HG02884 (cell line): ENCODE data around the gene PUS7.
"Not testable (repeated sequence)": the region's sequence is repeated elsewhere in the genome, so short reads cannot be mapped to it uniquely, and the experiment has no call there.

ENCODE experiments used
- ATAC-seq: cut with Tn5 transposase; IDR thresholded peaks from one replicate; pipeline ENCODE4 v1.9.1; 2021; ENCODE audit warnings: mild to moderate bottlenecking, moderate library complexity; ENCODE audit not compliant: unreplicated experiment

PUS7 gene, protein sequence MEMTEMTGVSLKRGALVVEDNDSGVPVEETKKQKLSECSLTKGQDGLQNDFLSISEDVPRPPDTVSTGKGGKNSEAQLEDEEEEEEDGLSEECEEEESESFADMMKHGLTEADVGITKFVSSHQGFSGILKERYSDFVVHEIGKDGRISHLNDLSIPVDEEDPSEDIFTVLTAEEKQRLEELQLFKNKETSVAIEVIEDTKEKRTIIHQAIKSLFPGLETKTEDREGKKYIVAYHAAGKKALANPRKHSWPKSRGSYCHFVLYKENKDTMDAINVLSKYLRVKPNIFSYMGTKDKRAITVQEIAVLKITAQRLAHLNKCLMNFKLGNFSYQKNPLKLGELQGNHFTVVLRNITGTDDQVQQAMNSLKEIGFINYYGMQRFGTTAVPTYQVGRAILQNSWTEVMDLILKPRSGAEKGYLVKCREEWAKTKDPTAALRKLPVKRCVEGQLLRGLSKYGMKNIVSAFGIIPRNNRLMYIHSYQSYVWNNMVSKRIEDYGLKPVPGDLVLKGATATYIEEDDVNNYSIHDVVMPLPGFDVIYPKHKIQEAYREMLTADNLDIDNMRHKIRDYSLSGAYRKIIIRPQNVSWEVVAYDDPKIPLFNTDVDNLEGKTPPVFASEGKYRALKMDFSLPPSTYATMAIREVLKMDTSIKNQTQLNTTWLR

DNA sequence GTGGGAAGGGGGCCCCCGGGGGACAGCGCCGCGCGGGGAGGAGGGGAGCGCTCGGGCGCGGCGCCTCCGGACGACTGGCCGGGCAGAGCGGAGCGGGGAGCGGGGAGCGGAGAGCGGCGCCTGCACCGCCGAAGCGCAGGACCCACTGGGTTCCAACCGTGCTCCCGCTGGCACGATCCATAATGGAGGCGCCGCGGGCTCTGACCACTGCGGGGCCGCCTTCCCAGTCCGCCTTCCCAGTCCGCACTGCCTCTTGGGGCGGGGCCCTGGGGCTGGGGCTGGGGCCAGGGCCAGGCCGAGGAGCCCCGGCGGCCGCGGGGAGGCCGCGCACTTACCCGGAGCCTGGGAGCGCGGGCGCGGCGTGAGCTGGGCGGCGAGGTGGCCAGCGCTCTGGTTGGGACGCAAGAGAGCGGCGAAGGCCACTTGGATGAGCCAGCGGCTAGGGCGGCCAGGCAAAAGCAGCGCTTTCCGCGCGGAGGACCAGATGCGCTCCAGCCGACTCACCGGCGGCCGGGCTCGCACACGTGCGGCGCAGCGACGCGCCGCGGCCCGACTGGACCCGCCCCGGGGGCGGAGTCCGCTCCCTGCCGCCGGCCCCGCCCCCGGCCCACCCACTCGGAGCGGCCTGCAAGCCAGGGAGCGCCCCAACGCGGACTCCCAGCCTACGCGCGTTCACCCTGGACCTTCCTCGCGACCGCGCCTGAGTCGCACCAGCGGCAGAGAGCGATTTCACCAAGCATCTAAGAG lies at the start of gene PUS7:
Gene PUS7, minus strand, starts transcription at position 555 of the 747 bp plus-strand sequence. CDS start 13,759 bp downstream, outside the sequence.
- peak; percentile 75 for ATAC-seq

- no peak for ATAC-seq
These were observed 45.8 kb upstream of the PUS7 start for GRCh38 chr7:105567821-105568220.

DNA sequence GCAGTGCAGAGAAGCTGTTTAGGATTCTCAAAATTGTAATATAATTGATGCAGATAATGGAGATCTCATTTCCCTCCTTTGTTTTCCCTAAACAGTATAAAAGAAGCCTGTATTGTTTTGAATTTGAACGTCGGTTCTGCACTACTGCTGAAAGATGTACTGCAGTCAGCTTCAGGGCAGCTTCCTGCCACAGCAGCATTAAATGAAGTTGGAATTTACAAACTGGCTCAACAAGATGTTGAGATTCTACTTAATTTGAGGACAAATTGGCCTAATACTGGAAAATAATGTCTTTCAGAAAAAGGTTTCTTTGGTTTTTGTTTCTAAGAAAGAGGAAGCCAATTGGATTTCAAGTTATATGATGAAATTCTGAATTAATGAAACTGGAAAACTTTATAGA lies 45.0 kb upstream of the PUS7 start:
- no peak for ATAC-seq

DNA sequence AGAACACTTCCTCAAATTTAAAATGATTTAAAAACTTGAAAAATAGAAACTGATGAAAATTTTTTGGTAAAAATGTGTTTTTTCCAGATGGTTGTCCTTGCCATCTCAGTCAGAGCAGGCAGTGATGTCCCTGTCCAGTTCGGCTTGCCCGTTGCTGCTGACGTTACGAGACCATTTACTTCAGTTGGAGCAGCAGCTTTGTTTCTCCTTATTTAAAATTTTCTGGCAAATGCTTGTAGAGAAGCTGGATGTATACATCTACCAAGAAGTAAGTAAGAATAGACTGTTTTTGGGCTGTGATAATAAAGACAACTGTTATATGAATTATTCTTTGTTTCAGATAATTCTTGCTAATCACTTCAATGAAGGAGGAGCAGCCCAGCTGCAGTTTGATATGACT lies 43.1 kb upstream of the PUS7 start:
- no peak for ATAC-seq

- no peak for ATAC-seq
These were observed 37.9 kb upstream of the PUS7 start for GRCh38 chr7:105559926-105560325.

DNA sequence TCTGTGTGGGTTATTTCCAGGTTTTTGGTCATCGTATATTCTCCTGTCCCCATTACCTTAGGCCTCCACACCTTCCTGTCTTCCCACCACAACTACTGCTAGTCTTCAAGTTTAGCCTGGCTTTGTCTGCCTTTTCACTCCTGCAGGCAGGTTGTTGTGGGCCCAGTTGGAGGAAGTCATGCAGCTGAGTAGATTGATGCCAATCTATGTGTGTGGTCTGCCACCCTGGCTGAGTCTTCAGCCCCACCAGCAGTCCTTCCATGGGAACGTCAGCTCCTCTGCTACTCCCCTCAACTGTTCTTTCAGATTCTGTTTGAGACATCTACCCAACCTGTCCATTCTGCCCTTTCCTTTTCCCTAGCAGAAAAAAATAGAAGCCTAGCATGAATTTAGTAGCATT lies 16.3 kb upstream of the PUS7 start:
- no peak for ATAC-seq

- no peak for ATAC-seq
These were observed 10.8 kb upstream of the PUS7 start for GRCh38 chr7:105532709-105533460.

- ATAC-seq = peak; percentile 91
These were observed 10.0 kb upstream of the PUS7 start, which contains the start of gene RINT1 for GRCh38 chr7:105531792-105532671. RINT1 (plus strand) TSS chr7:105532201; CDS start chr7:105532316, 115 bp downstream.

- no peak for ATAC-seq
These were observed 8.5 kb upstream of the PUS7 start for GRCh38 chr7:105530546-105530945.

DNA sequence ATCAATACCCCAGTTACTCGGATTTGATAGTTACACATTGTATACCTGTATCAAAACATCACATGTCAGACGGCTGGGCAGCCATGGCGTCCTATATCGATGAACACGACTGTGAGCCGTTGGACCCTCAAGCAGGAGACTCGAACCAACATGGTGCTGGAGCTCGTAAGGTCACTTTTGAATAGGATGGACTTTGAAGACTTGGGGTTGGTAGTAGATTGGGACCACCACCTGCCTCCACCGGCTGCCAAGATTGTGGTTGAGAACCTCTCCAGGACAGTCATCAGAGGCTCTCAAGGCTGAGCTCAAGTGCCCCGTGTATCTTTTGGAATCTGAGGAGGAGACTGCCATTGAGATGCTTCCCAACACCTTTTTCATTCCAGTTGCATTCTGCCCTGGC lies 8.1 kb upstream of the PUS7 start:
- no peak for ATAC-seq

GRCh38 chr7:105527737-105528136 lies 5.7 kb upstream of the PUS7 start:
- not testable (repeated sequence) for ATAC-seq

DNA sequence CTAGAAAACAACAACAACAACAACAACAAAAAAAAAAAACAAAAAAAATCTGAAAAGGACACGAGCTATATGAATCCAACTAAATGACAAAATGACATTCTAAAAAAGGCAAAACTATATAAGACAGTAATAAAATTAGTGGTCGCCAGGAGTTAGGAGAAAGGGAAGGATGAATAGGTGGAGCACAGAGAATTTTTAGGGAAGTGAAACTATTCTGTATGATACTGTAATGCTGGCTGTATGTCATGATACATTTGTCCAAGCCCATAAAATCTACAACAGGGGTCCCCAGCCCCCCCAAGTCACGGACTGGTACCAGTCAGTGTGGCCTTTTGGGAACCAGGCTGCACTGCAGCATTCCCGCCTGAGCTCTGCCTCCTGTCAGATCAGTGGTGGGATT lies 2.8 kb upstream of the PUS7 start:
- no peak for ATAC-seq

DNA sequence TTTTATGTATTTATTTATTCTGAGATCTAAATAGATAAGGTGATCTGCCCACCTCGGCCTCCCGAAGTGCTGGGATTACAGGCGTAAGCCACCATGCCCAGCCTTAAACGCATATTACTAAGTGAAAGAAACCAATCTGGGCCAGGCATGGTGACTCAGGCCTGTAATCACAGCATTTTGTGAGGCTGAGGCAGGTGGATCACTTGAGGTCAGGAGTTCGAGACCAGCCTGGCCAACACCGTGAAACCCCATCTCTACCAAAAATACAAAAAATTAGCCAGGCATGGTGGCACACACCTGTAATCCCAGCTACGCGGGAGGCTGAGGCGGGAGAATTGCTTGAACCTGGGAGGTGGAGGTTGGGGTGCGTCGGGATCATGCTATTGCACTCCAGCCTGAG lies 2.4 kb upstream of the PUS7 start:
- ATAC-seq = not testable (repeated sequence)

DNA sequence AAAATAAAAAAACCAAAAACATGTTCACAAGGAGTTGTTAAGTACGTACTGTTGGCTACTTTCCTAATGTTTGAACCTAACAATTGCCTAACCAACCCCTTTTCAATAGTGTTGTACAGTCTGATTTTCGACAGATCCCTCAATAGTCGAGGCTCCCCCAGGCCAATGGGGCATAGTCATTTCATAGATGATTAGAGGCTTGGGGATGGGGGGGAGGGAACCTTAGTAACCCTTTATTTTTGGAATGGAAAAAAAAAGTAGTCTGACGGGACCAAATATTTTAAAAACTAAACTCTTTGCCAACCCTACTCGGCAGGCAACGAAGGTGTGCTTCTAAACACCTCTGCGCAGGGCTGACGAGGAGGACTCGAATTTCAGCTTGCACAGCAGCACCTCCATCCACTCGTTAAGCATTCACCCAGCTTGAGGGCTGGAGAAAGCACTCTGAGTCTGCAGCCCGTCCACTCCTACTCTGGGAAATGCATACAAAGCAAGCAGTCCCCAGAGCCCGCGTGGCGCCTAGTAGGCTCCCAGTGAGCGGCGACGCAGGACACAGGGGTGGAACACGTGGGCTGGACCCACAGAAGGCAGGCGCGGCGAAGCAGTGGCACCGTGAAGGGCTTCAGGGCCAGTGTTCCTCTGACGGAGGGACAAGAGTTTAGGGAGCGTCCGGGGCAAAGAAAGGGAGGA lies 899 bp downstream of the PUS7 start:
- ATAC-seq = peak; percentile 48

DNA sequence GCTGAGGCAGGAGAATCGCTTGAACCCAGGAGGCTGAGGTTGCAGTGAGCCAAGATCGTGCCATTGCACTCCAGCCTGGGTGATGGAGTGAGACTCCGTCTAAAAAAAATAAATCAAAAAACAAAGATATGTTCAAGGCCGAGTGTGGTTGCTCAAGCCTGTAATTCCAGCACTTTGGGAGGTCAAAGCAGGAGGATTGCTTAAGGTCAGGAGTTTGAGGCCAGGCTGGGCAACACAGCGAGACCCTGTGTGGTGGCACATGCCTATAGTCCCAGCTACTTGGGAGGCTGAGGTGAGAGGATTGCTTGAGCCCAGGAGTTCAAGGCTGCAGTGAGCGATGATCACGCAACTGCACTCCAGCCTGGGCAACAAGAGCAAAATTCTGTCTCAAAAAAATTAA lies 1.5 kb downstream of the PUS7 start:
- not testable (repeated sequence) for ATAC-seq

DNA sequence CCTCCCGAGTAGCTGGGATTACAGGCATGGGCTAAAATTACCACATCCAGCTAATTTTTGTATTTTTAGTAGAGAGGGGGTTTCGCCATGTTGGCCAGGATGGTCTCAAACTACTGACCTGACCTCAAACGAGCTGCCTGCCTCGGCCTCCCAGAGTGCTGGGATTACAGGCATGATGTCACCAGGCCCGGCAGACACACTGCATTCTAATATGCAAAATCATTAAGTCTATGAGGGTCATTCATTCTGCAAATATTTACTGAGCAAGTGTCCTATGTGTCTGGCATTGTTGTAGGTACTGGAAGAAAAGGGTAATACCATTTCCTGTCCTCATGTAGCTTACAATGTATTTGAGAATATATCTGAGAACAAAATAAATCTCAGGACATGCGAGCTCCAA lies 2.7 kb downstream of the PUS7 start:
- ATAC-seq = no peak

GRCh38 chr7:105515610-105516009 lies 6.5 kb downstream of the PUS7 start:
- not testable (repeated sequence) for ATAC-seq

DNA sequence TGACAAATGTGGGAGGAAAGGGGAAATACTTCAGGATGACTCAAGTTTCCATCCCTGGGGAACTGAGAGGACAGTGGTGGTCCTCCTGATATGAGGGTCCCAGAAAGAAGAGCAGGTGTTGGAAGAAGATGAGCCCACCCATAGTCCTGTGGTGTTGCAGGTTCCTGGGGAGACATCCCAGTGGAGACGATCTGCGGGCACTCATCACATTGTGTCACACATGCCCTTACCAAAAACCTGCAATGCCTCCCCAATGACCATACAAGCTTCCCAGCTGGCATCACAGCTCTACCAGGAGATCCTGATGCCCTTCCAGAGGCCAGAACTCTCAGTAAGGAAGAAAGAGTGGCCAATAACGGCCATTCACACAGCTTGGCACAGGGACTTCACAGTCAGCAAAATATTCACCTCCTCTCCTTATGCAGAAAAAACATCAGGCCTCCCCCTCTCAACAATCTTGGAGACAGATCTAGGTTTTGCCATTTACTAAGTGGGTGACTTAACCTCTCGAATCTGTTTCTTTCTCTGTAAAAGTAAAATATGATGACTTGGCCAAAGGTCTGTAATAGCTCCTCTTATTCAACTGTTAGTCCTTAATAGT lies 9.0 kb downstream of the PUS7 start:
- ATAC-seq = no peak

DNA sequence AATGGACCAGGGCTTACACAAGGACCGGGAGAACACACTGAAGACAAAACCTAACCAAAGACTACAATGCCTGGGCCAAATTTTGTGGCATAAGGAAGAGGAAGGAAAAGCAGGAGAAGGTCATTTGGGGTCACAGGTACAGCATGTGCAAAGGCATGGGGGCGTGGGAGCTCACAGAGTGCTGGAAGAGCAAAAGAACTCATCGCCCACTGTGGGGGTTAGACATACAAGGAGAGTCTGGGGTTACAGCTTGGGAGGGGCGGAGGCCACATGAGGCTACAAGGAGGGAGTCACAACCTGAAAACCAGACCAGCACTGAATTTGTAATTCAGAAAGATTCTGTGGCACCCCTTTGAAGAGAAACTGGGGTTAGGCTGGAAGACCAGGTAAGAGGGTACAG lies 9.7 kb downstream of the PUS7 start:
- no peak for ATAC-seq
